Measurements from ENCODE around the gene MCF2L. TPM values are rescaled to one million over a fixed set of nuclear protein-coding genes. Genes with fewer than 3 reads are reported as not detected.
"Not testable (repeated sequence)": the region's sequence is repeated elsewhere in the genome, so short reads cannot be mapped to it uniquely, and the experiment has no call there.

MCF2L gene
- total RNA-seq, 1 experiment from 2014 or later: 3.0 TPM

DNA sequence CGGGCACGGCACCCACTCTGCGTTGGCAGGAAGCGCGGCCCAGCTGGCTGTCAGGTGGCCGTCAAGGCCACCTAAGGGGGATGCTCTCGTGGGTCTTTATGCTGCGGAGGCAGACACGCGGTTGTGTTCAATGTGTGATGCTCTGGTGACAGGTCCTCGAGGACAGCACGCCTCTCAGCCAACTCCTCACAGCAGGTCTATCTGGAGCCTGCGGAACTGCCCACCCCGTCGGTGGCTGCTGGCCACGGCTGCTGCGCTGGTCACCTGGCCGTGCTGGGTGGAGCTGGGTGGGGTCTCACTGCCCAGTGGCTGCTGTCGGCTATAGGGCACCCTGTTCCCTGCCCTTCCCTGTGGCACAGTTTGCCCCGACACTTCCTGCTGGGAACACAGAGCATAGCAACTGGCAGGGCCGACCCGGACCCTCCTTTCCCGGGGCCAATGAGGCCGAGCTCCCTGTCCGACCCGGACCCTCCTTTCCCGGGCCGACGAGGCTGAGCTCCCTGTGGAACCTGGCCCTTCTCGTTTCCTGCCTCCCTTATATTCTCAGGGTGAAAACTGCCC, 122.3 kb downstream of the MCF2L start:
- DNase-seq (ENCODE audit: low read depth): no peak
- in situ Hi-C loops (cut with HindIII; ENCODE audit: low pct_unique_long_range_greater_than_20kb, low sequenced_read_pairs): no loop called here

GRCh38 chr13:113091891-113092775, 123.1 kb downstream of the MCF2L start:
- DNase-seq (ENCODE audit: low read depth): no peak
- in situ Hi-C loops (cut with HindIII; ENCODE audit: low pct_unique_long_range_greater_than_20kb, low sequenced_read_pairs): no loop called here

DNA sequence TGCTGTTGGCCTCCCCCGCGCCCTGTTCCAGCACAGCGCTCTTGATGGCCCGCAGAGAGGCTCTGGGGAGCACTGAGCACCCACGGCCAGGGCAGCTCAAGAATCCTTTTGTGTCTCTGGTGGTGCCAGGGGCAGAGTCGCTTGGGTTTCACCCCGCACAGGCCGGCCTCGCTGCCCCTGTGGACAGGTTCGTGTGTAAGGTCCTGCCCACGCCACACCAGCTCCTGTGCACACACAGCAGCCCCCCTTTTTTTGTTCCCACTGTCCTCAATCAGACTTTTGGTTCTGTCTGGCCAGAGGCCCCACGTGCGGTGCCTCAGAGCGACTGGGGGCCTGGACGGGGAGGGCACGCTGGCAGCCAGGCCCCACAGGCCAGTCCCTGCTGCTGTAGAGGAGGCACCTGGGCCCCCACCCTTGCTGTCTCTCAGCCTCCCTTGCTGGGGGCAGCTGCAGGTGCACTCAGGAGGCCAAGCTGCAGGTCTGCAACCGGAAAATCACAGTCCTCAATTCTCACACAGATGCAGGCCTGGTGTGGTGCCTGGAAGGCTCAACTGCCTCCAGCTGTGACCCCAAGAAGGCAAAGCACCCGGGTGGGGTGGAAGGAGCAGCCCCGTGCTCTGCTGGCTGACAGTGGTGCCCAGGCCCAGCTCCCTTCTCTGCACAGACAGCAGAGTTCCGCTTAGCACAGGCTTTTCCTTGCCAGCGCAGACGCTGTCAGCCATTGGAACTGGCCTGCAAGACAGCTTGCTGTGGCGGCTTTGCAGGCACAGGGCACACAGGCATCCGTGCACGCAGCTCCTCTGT, 124.0 kb downstream of the MCF2L start:
- in situ Hi-C loops (cut with HindIII; ENCODE audit: low pct_unique_long_range_greater_than_20kb, low sequenced_read_pairs): no loop called here
- no peak for DNase-seq (ENCODE audit: low read depth)

DNA sequence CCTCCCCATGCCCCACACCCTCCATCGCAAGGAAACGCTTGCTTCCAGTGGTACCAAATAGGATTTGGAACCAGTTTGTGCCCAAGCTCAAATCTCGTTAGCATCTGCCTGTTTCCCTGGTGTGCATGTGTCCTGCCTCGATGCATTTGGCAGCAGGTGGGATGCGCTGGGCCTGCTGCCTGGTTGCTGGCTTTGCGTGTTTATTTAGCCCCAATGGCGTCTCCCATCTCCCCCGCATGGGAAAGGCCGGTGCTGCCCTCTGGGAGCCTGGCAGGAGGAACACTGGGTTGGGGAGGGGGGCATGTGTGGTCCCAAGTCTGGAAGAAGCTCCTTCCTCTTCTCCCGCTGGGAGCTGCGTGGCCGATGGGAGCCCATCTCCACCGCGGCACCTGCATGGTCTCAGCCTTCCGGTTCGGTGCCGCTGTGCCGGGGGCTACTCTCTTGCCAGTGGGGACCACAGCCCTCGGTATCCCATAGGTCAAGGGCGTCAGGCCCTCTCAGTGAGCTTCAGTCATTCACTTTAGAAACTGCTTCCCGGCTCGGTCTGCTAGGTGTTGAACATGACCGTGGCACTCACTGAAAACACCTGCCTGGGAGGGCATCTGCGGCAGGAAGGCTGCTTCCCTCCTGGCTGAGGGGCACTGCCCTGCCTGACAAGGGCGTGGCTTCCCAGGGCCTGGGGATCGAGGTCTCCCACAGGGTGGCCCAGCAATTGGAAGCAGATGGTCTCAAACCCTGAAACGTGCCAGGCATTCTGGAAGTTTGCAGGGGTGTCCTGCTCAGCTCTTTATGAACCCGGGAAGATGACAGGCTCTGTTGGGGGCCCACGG, 124.8 kb downstream of the MCF2L start:
- in situ Hi-C loops (cut with HindIII; ENCODE audit: low pct_unique_long_range_greater_than_20kb, low sequenced_read_pairs): no loop called here
- no peak for DNase-seq (ENCODE audit: low read depth)

DNA sequence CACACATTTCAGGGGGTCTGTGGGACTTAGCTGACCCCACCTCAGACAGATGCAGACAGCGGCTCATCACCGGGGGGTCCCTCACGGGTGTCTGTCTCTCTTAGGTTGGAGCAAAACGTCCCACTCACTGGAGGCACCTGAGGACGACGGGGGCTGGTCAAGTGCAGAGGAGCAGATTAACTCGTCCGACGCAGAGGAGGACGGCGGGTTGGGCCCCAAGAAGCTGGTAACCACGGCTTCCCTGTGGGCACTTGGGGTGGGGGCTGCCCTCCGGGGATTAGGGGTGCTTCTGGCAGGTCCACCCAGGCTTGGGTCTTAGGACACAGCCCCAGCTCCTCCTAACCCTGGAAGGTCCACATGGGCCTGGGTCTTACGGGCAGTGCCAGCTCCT, 125.4 kb downstream of the MCF2L start:
- in situ Hi-C loops (cut with HindIII; ENCODE audit: low pct_unique_long_range_greater_than_20kb, low sequenced_read_pairs): no loop called here
- DNase-seq (ENCODE audit: low read depth): no peak

DNA sequence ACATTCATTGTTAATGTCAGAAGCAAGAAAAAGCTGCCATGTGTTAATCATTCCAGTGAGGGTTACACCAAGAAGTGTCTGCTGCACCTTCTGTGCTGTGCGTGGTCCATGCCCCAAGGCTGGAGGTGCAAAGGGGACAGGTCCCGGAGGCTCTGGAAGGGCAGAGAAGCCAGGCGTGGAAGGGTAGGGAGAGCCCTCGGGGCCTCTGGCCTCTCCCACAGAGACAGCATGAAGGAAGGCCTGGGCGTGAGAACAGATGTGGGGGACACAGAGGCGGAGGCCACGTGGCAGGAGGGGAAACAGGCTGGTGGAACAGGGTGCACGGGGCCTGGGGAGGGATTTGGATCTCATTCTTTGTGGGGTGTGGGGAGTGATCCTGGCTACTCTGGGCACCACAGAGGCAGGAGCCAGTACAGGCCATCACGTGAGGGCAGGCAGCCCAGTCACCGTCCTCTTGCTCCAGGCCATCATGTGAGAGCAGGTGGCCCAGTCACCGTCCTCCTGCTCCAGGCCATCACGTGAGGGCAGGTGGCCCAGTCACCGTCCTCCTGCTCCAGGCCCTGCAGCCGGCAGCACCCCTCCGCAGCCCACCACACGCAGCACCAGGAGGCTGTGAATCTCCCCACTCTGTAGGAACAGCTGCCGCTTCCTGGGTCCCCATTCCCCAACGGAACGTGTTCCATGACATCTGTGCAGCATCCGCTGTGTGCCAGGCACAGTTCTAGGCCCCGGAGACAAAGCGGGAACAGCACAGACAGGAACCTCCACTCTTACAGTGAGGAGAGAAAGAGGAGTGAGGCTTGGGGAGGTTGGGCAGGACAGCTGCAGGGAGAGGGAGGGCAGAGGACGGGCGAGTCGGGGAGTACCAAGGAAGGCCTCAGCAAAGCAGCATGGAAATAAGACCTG, 126.4 kb downstream of the MCF2L start:
- in situ Hi-C loops (cut with HindIII; ENCODE audit: low pct_unique_long_range_greater_than_20kb, low sequenced_read_pairs): no loop called here
- no peak for DNase-seq (ENCODE audit: low read depth)

DNA sequence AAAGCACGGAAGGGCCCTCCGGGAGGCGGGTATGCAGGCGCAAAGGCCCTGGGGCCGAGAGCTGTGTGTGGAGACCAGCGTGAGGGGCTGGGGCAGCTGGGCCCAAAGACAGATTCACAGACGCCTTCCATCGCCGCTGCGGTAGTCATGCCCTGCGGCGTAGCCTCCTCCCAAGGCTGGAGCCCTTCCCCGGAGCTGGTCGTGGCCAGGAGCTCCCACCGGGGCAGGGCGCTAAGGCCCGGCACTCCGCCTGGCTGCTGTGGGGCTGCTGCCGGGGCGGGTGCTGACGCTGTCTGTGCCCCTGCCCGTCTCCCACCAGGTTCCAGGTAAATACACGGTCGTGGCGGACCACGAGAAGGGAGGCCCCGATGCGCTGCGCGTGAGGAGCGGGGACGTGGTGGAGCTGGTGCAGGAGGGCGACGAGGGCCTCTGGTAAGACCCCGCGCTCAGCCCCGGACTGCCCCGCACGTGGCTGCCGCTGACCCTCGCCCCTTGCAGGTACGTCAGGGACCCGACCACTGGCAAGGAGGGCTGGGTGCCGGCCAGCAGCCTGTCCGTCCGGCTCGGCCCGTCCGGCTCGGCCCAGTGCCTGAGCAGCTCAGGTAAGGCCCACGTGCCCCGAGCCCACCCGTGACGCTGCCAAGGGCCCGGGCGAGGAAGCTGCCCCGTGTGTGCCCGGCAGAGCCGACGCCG, 127.2 kb downstream of the MCF2L start:
- DNase-seq (ENCODE audit: low read depth): no peak
- in situ Hi-C loops (cut with HindIII; ENCODE audit: low pct_unique_long_range_greater_than_20kb, low sequenced_read_pairs): no loop called here

DNA sequence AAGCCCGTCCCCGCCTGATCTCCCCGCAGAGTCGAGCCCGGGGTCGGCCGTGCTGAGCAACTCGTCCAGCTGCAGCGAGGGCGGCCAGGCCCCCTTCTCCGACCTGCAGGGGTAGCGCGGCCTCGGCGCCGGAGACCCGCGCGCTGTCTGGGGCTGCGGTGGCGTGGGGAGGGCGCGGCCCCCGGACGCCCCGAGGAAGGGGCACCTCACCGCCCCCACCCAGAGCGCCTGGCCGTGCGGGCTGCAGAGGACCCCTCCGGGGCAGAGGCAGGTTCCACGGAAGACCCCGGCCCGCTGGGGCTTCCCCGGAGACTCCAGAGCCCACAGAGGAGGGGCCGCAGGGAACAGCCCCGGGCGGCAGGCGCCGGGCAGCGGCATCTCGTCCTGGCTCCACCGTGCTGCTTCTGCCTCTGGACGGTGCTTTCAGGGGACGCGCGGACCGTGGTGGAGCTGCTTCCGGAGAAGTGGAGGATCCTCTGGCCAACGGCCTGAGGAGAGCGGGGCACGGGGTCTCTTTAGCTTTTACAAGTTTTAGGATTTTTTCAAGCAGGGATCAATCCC, 127.8 kb downstream of the MCF2L start:
- in situ Hi-C loops (cut with HindIII; ENCODE audit: low pct_unique_long_range_greater_than_20kb, low sequenced_read_pairs): no loop called here
- no peak for DNase-seq (ENCODE audit: low read depth)

- in situ Hi-C loops (cut with HindIII; ENCODE audit: low pct_unique_long_range_greater_than_20kb, low sequenced_read_pairs): no loop called here
- DNase-seq (ENCODE audit: low read depth): no peak
Measured at GRCh38 chr13:113097651-113098050, 128.6 kb downstream of the MCF2L start.

GRCh38 chr13:113098162-113098732, 129.2 kb downstream of the MCF2L start:
- in situ Hi-C loops (cut with HindIII; ENCODE audit: low pct_unique_long_range_greater_than_20kb, low sequenced_read_pairs): no loop called here
- DNase-seq (ENCODE audit: low read depth): no peak

- in situ Hi-C loops (cut with HindIII; ENCODE audit: low pct_unique_long_range_greater_than_20kb, low sequenced_read_pairs): no loop called here
- DNase-seq (ENCODE audit: low read depth): no peak
Measured at GRCh38 chr13:113099142-113099541, 130.1 kb downstream of the MCF2L start.

- in situ Hi-C loops (cut with HindIII; ENCODE audit: low pct_unique_long_range_greater_than_20kb, low sequenced_read_pairs); DNase-seq (ENCODE audit: low read depth): not testable (repeated sequence)
Measured at GRCh38 chr13:113102302-113102701, 133.3 kb downstream of the MCF2L start.

GRCh38 chr13:113102727-113103126, 133.7 kb downstream of the MCF2L start:
- no peak for DNase-seq (ENCODE audit: low read depth)
- in situ Hi-C loops (cut with HindIII; ENCODE audit: low pct_unique_long_range_greater_than_20kb, low sequenced_read_pairs): no loop called here

GRCh38 chr13:113103646-113104045, 134.6 kb downstream of the MCF2L start:
- DNase-seq (ENCODE audit: low read depth): no peak
- in situ Hi-C loops (cut with HindIII; ENCODE audit: low pct_unique_long_range_greater_than_20kb, low sequenced_read_pairs): no loop called here

GRCh38 chr13:113105032-113105920, 136.3 kb downstream of the MCF2L start, which contains the start of gene F7:
F7 (plus strand) TSS chr13:113105791; CDS start chr13:113105842, 51 bp downstream.
- no peak for DNase-seq (ENCODE audit: low read depth)
- in situ Hi-C loops (cut with HindIII; ENCODE audit: low pct_unique_long_range_greater_than_20kb, low sequenced_read_pairs): no loop called here

All from Caki2 (cell line).